GM19438 (cell line): ENCODE data around the gene PLXNA4.

Experiments
- ATAC-seq: cut with Tn5 transposase; IDR thresholded peaks from one replicate; pipeline ENCODE4 v1.9.1; 2021; ENCODE audit warnings: low read depth; ENCODE audit not compliant: unreplicated experiment

PLXNA4 gene

GRCh38 chr7:132592936-132593335, 16.7 kb upstream of the PLXNA4 start:
- ATAC-seq, result no peak

GRCh38 chr7:132592231-132592920, 16.1 kb upstream of the PLXNA4 start:
- ATAC-seq, result no peak

GRCh38 chr7:132590162-132590561, 13.9 kb upstream of the PLXNA4 start:
- ATAC-seq, result no peak

GRCh38 chr7:132588596-132588995, 12.3 kb upstream of the PLXNA4 start:
- ATAC-seq, result no peak

GRCh38 chr7:132584796-132585494, 8.7 kb upstream of the PLXNA4 start:
- no peak for ATAC-seq

- ATAC-seq, result no peak
These were observed 5.2 kb upstream of the PLXNA4 start for GRCh38 chr7:132581431-132581830.

- ATAC-seq, result no peak
These were observed 4.5 kb upstream of the PLXNA4 start for GRCh38 chr7:132580717-132581285.

GRCh38 chr7:132580277-132580676, 4.0 kb upstream of the PLXNA4 start:
- ATAC-seq, result no peak

- no peak for ATAC-seq
These were observed 3.1 kb upstream of the PLXNA4 start for GRCh38 chr7:132579260-132579899.

GRCh38 chr7:132578826-132579225, 2.6 kb upstream of the PLXNA4 start:
- no peak for ATAC-seq

GRCh38 chr7:132578050-132578370, 1.7 kb upstream of the PLXNA4 start:
- ATAC-seq, result no peak

- ATAC-seq, result no peak
These were observed 1.2 kb upstream of the PLXNA4 start for GRCh38 chr7:132577206-132578049.

GRCh38 chr7:132576721-132577085, 433 bp upstream of the PLXNA4 start:
- no peak for ATAC-seq

- no peak for ATAC-seq
These were observed 770 bp downstream of the PLXNA4 start for GRCh38 chr7:132575419-132575981.

GRCh38 chr7:132574223-132574622, 2.0 kb downstream of the PLXNA4 start:
- ATAC-seq, result no peak

GRCh38 chr7:132573251-132573955, 2.9 kb downstream of the PLXNA4 start:
- no peak for ATAC-seq

- no peak for ATAC-seq
These were observed 3.7 kb downstream of the PLXNA4 start for GRCh38 chr7:132572526-132572925.

- ATAC-seq, result no peak
These were observed 4.3 kb downstream of the PLXNA4 start for GRCh38 chr7:132571970-132572369.

GRCh38 chr7:132569884-132570614, 6.2 kb downstream of the PLXNA4 start:
- no peak for ATAC-seq
